Measurements from ENCODE around the gene AIG1. TPM values are rescaled to one million over a fixed set of nuclear protein-coding genes. Genes with fewer than 3 reads are reported as not detected.

The AIG1 gene
- total RNA-seq, 1 experiment from 2014 or later = 51.1 TPM

DNA sequence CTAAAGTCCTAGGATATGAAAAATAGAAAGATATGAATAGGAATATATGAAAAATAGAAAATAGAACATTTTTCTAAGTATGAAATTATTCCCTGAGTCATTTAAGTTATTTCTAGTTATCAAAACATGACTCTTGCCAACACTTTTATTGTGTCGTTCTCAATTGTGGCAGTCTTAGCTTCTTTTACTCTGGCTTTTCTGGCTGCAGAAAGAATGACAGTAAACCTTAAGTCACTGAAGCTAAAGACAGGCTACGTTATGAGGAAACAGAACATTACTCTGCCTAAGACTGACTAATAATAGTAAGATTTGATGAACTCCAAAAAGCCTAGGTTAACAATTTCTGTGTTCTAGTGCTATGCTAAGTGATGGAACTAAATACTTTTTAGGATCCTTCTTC is 74.6 kb downstream of the AIG1 start:
- ATAC-seq = no peak
- Histone ChIP-seq H3K4me2 (ENCODE audit: low read length) (no peak overlapping the region), H2AFZ (ENCODE audit: low read depth, low read length, poor library complexity, severe bottlenecking) (no peak overlapping the region), H3K27ac (ENCODE audit: low read depth, low read length) (no peak overlapping the region), H3K9me2 (ENCODE audit: insufficient read depth) (no peaks in the 10 kb centered on the region; the same call in 1 of the 2 replicates), H3K4me3 (replicated peaks in 1 of 2; ENCODE audit: low read depth in 1 of 2, low read length in 2 of 2) (no peak overlapping the region), H3K79me2 (ENCODE audit: insufficient read depth, low read length) (no peaks in the 10 kb centered on the region), H3K9ac (ENCODE audit: low read length) (no peak overlapping the region), H3K27me3 (ENCODE audit: insufficient read depth, low read length) (no peaks in the 10 kb centered on the region), H3K9me3 (ENCODE audit: control insufficient read depth in 1 of 2, insufficient read depth in 1 of 2, low read depth in 1 of 2, low read length in 2 of 2) (peaks cover 0 to 11% of the 10 kb centered on the region in 2 experiments; a peak in 1 of 4 replicates), H3K36me3 (ENCODE audit: control insufficient read depth in 1 of 2, insufficient read depth in 2 of 2, low read length in 2 of 2) (peaks cover 0 to 2% of the 10 kb centered on the region in 2 experiments; a peak in 1 of 4 replicates), H3K4me1 (ENCODE audit: control insufficient read depth in 1 of 2, insufficient read depth in 2 of 2, low read length in 2 of 2) (no peaks in the 10 kb centered on the region), H4K20me1 (ENCODE audit: insufficient read depth) (no peaks in the 10 kb centered on the region)
- TF ChIP-seq RAD21 (IDR thresholded peaks at IDR 0.05; ENCODE audit: low read depth) (no peak), POLR2AphosphoS5 (IDR thresholded peaks at IDR 0.05; ENCODE audit: low read depth, low read length) (no peak), SIN3A (IDR thresholded peaks at IDR 0.05; ENCODE audit: low read depth) (no peak), POLR2A (IDR thresholded peaks at IDR 0.05; ENCODE audit: borderline replicate concordance, extremely low read depth, insufficient read depth, insufficient read length) (no peak), ZNF274 (IDR thresholded peaks at IDR 0.05; ENCODE audit: low read depth, low read length) (no peak), TCF7L2 (IDR thresholded peaks at IDR 0.05; ENCODE audit: borderline replicate concordance, extremely low read depth, insufficient read depth, insufficient read length) (no peak), ELF1 (IDR thresholded peaks at IDR 0.05; ENCODE audit: borderline replicate concordance, low read depth) (no peak), CBX3 (IDR thresholded peaks at IDR 0.05; ENCODE audit: low read depth) (no peak)
- TF ChIP-seq, protein P1, sequence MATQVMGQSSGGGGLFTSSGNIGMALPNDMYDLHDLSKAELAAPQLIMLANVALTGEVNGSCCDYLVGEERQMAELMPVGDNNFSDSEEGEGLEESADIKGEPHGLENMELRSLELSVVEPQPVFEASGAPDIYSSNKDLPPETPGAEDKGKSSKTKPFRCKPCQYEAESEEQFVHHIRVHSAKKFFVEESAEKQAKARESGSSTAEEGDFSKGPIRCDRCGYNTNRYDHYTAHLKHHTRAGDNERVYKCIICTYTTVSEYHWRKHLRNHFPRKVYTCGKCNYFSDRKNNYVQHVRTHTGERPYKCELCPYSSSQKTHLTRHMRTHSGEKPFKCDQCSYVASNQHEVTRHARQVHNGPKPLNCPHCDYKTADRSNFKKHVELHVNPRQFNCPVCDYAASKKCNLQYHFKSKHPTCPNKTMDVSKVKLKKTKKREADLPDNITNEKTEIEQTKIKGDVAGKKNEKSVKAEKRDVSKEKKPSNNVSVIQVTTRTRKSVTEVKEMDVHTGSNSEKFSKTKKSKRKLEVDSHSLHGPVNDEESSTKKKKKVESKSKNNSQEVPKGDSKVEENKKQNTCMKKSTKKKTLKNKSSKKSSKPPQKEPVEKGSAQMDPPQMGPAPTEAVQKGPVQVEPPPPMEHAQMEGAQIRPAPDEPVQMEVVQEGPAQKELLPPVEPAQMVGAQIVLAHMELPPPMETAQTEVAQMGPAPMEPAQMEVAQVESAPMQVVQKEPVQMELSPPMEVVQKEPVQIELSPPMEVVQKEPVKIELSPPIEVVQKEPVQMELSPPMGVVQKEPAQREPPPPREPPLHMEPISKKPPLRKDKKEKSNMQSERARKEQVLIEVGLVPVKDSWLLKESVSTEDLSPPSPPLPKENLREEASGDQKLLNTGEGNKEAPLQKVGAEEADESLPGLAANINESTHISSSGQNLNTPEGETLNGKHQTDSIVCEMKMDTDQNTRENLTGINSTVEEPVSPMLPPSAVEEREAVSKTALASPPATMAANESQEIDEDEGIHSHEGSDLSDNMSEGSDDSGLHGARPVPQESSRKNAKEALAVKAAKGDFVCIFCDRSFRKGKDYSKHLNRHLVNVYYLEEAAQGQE (IDR thresholded peaks at IDR 0.05; ENCODE audit: low read depth) = no peak
- TF ChIP-seq, protein P2, sequence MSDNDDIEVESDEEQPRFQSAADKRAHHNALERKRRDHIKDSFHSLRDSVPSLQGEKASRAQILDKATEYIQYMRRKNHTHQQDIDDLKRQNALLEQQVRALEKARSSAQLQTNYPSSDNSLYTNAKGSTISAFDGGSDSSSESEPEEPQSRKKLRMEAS (IDR thresholded peaks at IDR 0.05) = no peak
- ChIA-PET RAD21 (ENCODE audit: low non-redundant PET in 1 of 2, low total read pairs in 2 of 2, uncharacterized antibody in 2 of 2, unreplicated experiment in 2 of 2) (no interaction called here), POLR2A (no interaction called here), CTCF (no interaction called here)
- no TSS peak for BruUV-seq (replicated peaks)
- DNase-seq (ENCODE audit: low read depth, low spot score) = no peak
- intact Hi-C loops (cut with micrococcal nuclease) = no loop called here
